Stimulated activated CD4-positive, alpha-beta T cell treated with anti-CD3 and anti-CD28 coated beads, Interleukin-15, amount 100 ng/mL, for 1 hour (primary cell): ENCODE data around the gene EXOC3L4.

ENCODE experiments used
- DNase-seq, 2 donors: peaks; one replicate each; pipeline ENCODE4 v3.0.0-alpha.2; 2020; ENCODE audit warnings: low read depth in 1 of 2, low spot score in 1 of 2

The EXOC3L4 gene

GRCh38 chr14:103070971-103071542, 23.5 kb upstream of the EXOC3L4 start:
- DNase-seq: no peak

DNA sequence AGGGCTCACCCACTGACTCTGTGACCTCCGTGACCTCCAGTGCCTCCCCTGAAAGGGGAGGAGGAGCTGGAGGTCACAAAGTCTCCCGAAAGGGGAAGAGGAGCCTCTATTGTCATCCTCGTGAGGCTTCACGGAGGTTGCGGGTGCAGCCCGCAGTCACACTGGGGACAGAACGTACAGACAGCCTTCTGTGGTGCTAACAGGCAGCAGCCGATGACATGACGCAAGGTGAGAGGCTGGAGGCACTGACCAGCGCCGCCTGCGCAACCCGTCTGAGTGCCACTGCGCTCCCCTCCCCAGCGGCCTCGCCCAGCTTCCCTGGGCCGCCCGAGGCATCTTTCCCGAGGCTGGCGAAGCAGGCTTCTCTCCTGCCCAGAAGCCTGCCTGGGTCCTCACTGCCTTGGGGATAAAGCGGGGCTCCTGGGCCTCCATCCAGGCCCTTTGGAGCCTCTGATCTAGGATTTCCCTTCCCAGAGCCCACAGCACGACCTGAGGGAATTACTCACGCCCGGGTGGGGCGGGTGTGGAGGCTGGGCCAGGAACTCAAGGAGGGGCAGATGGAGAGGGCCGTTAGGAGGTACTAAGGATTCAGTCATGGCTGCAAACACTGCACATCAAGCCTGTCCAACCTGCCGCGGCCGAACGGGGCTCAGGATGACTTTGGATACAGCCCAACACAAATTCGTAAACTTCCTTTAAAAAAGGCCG, 22.8 kb upstream of the EXOC3L4 start:
- DNase-seq: no peak

- DNase-seq: no peak
Measured at GRCh38 chr14:103072595-103073366, 21.7 kb upstream of the EXOC3L4 start.

DNA sequence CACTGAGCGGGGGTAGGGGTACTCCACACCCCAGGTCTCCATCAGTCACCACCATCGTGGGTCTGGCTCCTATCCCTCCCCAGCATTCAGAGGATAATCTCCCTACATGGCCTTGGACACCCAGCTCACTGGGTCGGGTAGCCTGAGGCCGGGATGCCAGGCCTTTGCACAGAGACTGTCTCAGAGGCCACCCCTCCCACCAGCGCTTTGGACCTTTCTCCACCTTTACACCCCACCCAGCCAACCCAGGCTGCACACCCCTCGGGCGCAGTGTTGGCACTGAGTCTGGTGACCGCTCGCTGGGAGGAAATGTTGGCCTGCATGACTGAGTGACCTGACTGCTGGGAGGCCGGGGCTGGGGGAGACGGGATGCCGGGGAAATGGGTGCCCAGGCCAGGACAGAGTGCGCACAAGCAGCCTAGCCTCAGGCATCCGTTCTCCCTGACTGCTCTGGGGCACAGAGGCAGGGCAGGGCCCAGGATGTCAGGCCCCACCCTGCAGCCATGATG, 21.1 kb upstream of the EXOC3L4 start:
- no peak for DNase-seq

- no peak for DNase-seq
Measured at GRCh38 chr14:103073876-103074728, 20.4 kb upstream of the EXOC3L4 start.

- DNase-seq: no peak
Measured at GRCh38 chr14:103074729-103075367, 19.7 kb upstream of the EXOC3L4 start.

GRCh38 chr14:103078420-103078749, 16.1 kb upstream of the EXOC3L4 start:
- DNase-seq: peak; percentile 44 to 49

DNA sequence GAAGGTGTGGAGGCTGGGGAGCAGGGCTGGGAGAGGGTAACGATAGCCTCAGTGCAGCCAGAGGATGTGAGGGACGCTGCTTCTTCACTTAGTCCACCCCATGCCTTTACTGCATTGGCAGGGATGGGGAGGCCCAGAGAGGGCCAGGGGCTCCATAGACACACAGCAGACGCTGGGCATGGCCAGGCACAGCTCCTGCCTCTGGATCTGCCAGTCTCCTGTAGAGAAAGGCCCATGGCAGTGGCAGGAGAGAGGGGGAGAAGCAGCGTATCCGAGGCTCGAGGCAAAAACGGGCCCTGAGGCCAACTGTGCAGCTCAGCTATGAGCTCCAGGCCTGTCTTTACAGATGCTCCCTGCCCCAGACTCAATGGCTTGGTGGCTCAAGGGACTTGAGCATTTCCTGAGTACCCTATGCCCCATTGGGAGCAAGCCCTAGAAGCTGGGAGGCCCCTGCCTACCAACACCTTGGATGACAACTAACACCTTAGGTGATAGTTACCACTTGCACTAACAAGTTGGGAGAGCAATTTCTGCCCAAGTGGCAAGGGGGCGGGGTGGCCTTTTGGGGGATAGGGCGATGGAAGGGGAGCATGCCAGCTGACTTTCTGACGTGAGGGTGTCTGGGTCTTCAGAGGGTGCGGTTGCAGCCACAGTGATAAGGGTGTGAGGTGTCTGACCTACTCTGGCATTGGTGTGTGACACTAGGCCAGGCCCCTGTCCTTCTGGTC, 15.5 kb upstream of the EXOC3L4 start:
- DNase-seq: no peak

GRCh38 chr14:103081951-103082350, 12.6 kb upstream of the EXOC3L4 start:
- DNase-seq: no peak

DNA sequence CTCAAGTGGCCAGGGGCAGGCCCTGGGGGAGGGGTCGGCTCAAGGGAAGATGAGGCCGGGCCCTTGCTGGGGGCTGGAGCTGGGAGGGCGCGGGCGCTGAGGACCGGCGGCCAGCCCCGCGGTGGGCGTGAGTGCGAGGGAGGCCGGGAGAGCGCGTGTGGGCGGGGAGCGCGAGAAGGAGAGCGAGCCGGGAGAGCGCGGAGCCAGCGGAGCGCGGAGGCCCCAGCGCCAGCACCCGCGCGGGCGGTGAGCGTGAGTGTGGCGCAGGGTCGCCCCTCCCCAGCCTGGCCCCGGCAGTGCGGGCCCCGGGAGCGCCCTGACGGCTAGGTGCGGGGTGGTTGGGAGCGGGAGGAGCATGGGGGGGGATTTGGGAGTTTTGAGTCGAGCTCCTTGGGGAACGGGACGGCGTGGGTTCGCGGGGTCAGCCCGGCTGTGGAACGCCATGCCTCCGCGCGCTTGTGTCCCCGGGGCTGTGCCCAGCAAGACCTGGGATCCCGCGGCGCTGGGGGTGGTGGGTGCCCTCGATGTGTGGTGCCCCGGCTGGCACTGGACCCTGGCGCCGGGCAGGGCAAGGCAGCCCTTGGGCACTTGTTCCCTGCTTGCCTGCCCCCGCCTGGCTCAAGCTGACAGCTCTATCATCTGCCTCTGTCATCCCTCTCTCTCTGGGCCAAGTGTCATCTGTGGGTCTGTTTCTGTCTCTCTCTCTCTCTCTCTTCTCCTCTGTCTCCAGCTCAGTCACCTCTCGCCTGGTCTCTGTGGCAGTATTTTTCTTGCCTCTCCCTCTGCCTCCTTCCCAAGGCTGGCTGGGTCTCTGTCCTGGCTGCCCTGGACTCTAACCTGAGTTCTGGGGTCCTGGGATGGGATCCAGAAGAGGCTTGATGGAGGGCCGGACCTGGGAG, 10.3 kb upstream of the EXOC3L4 start, which contains the start of gene LBHD2:
LBHD2 (plus strand) TSS at position 190 of the 899 bp plus-strand sequence. CDS start 1,803 bp downstream, outside the sequence.
- no peak for DNase-seq

DNA sequence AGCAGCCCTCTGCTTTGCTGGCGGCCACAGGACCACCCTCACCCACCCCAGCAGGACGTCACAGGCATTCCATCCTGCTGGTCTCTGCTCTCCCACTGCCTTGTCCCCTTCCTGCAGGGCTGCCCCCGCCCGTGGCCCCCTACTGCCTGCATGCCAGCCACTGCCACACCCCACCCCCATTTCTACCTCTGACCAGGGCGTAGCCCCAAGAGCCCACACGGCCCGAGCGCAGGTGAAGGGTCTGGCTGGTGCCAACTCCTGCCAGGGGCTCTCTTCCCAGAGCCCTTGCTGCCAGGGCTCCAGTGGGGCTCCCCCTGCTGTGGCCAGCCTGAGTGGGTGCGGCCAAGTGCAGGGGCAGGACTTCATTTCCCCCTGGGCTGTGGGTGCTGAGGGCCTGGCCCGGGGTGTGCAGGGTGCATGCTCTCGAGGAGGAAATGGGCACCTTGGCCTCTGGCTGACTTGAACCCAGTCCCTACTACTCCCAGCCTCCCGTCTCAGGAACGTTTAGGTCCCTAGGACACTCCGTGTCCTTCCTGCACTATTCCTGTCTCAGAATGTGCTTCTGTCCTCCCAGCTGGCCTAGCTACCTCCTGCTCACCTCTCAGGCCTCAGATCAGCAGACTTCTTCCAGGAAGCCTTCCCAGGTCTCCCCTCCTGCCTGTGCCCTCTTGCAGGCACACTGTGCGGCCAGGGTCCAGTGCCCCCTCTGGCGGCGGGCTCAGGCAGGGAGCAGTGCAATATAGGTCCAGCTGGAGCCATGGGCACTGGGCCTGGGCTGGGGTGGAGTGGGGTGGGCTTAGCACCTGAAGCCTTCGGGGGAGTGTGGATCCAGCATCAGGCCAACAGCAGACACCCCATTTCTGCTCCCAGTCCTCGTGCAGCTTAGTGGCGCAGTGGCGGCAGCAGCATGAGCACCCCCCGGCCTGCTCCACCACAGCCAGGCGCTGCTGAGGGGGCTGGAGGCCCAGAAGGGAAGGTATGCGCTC, 9.1 kb upstream of the EXOC3L4 start:
- no peak for DNase-seq

GRCh38 chr14:103086771-103087342, 7.7 kb upstream of the EXOC3L4 start:
- no peak for DNase-seq

- DNase-seq: no peak
Measured at GRCh38 chr14:103087343-103087835, 7.1 kb upstream of the EXOC3L4 start.

DNA sequence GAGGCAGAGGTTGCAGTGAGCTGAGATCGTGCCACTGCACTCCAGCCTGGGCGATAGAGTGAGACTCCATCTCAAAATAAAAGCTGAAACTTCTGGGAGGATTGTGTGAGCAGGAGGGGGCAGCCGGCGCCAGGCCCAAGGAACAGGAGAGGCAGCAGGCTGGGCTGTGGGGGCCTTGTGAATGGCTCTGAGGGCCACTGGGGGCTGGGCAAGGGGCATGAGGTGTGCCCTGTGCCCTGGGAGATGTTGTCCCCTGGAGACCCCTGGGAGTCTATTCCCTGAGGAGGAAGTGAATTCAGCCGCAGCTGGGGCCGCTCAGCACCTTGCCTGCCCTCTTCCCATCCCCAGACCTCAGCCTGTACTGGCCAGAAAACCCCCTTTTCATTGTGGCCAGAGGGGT, 5.6 kb upstream of the EXOC3L4 start:
- no peak for DNase-seq

DNA sequence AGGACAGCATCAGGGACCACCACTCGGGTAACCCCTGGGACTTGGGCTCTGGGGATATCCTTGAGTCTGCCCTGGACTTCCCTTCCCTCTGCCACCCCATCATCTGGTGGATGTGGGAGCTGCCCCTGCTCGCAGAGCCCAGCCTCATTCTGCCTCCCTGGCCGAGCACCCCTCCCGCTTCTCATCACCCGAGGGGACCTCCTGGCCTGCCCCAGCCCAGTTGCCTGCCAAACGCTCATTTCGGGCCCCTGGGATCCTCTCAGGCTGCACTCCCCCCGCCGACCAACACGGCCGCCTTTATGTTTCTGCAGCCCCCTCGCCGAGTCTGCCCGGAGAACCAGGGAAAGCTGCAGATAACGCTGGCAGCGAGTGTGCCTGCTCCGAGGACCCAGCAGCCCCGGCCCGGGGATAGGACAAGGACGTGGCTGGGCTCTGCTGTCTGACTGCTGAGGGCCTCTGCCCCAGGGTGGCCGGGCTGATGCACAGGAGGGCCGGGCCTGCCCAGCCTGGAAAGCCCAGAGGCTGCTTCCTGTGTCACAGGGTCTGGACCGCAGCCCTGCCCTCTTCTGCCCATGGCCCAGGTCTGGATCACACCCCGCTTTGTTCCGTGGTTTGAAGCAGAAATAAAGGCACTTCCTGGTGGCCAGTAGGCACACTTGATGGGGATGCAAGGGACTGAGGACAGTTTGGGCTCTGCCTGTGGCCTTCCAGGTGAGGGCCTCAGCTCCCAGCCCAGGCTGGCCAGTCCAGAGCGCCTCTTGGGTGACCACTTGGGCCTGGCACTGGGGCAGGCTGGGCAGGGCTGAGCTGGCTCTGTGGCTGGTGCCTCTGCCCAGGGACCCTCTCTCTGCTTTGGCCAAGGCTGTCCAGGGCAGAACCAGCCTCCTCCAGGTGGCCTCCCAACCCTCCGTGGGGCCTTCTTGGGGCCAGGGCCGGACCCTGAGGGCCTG, 4.9 kb upstream of the EXOC3L4 start:
- DNase-seq: no peak

DNA sequence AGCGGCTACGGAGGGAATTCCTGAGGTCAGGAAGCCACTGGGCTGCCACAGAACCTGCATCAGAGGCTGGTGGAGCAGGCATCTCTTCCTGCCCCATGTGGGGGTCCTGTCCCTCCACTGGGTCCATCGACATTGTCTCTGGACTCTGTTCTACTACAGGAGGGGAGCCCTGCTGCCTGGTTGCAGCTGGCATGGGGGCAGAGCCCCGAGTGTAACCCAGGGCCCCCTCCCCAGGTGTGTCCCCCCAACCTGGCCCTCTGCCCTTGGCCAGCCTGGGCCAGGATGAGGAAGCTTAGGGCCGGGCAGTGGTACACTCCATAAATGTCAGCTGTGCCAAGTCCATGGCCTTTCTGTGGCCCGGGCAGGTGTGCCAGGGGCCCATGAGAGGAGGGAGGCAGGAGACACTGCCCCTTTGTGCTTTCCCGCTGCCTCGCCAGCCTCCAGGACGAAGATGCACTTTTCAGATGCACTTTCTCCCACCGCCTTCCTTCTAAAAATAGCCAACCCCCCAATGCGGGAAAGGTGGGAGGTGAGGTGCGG, 4.0 kb upstream of the EXOC3L4 start:
- DNase-seq: no peak
